ENCODE data around the gene PPP4R3B. TPM values are rescaled to one million over a fixed set of nuclear protein-coding genes. Genes with fewer than 3 reads are reported as not detected.

The PPP4R3B gene
- total and polyA plus RNA-seq, 8 donors: 63.8 to 78.7 (median 74.0) TPM

DNA sequence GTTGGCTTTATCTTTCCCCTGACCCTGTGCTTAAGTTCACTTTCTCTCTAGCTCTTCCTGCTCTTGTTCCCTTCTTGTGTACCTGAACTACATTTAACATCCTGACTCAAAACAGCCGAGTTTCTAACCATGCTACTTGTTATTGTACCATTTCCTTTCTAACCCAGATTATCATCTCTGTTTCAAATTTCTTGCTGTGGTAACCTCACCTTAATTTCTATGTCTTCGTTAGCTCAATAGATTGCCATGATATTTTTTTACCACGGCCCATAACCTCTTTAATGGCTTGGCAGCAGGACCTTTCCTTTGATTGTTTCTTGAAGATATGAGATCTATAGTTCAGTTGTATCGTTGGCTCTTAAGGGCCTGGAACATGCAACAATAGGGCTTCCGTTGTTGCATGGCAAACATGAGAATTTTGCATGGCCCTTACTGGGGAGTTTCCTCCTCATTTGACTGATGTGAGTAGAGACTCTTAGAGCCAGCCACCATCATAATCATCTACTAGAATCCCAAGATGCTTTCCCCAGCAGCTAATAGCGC, 86.8 kb downstream of the PPP4R3B start:
- intact Hi-C loops (cut with DNase I): no loop called here
- no peak overlapping the region for H3K4me3 ChIP-seq
- H3K4me1 ChIP-seq: no peaks in the 10 kb centered on the region
- no peak overlapping the region for H3K27ac ChIP-seq
- TF ChIP-seq, protein P1, sequence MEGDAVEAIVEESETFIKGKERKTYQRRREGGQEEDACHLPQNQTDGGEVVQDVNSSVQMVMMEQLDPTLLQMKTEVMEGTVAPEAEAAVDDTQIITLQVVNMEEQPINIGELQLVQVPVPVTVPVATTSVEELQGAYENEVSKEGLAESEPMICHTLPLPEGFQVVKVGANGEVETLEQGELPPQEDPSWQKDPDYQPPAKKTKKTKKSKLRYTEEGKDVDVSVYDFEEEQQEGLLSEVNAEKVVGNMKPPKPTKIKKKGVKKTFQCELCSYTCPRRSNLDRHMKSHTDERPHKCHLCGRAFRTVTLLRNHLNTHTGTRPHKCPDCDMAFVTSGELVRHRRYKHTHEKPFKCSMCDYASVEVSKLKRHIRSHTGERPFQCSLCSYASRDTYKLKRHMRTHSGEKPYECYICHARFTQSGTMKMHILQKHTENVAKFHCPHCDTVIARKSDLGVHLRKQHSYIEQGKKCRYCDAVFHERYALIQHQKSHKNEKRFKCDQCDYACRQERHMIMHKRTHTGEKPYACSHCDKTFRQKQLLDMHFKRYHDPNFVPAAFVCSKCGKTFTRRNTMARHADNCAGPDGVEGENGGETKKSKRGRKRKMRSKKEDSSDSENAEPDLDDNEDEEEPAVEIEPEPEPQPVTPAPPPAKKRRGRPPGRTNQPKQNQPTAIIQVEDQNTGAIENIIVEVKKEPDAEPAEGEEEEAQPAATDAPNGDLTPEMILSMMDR (IDR thresholded peaks at IDR 0.05): no peak
- H3K27me3 ChIP-seq: no peaks in the 10 kb centered on the region
- ATAC-seq (no peak), DNase-seq (no peak)
- no peaks in the 10 kb centered on the region for H3K9me3 ChIP-seq
- H3K36me3 ChIP-seq: peaks cover 0 to 52% of the 10 kb centered on the region in 2 donors

DNA sequence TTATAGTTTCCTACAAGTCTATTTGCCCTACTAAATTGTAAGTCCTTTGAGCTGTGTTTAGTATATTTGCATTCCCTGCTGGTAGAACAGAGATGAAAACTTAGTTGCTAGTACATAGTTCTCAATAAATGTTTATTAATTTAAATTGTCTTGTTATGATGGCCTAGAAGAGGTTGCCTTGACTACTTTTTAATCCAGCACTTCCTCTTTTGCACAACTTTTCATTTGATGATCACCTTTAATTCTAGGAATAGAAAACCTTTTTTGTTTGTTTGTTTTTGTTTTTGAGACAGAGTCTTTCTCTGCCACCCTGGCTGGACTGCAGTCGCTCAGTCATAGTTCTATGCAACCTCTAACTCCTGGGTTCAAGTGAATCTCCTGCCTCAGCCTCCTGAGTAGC, 91.2 kb downstream of the PPP4R3B start:
- peaks cover 0 to 3% of the 10 kb centered on the region in 2 donors for H3K4me1 ChIP-seq
- H3K4me3 ChIP-seq: no peak overlapping the region
- intact Hi-C loops (cut with DNase I): no loop called here
- no peak overlapping the region for H3K27ac ChIP-seq
- no peak for ATAC-seq
- DNase-seq: no peak
- TF ChIP-seq, protein P1 (IDR thresholded peaks at IDR 0.05): no peak
- no peaks in the 10 kb centered on the region for H3K27me3 ChIP-seq
- peaks cover 0 to 51% of the 10 kb centered on the region in 2 donors for H3K36me3 ChIP-seq
- H3K9me3 ChIP-seq: no peaks in the 10 kb centered on the region

DNA sequence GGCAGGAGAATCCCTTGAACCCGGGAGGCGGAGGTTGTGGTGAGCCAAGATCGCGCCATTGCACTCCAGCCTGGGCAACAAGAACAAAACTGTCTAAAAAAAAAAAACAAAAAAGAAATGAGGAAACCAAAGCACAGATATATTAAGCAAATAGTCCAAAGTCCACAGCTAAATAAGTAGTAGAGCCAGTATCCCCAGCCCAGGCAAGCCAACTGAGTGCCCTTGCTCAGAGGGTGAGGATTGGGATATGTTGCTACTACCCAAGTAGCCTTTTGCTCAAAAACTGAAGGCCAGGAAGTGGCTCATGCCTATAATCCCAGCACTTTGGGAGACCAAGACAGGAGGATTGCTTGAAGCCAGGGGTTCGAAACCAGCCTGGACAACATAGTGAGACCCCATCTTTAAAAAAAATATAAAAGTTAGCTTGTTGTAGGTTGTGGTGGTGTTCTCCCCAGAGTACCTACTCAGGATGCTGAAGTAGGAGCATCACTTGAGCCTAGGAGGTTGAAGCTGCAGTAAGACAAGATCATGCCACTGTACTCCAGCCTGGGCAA, 92.5 kb downstream of the PPP4R3B start:
- H3K27ac ChIP-seq: no peak overlapping the region
- no peak for ATAC-seq
- no peak overlapping the region for H3K4me3 ChIP-seq
- no peak for DNase-seq
- H3K27me3 ChIP-seq: no peaks in the 10 kb centered on the region
- H3K36me3 ChIP-seq: peaks cover 0 to 40% of the 10 kb centered on the region in 2 donors
- H3K4me1 ChIP-seq: peaks cover 0 to 13% of the 10 kb centered on the region in 2 donors
- TF ChIP-seq, protein P1 (IDR thresholded peaks at IDR 0.05): no peak
- intact Hi-C loops (cut with DNase I): no loop called here
- no peaks in the 10 kb centered on the region for H3K9me3 ChIP-seq

DNA sequence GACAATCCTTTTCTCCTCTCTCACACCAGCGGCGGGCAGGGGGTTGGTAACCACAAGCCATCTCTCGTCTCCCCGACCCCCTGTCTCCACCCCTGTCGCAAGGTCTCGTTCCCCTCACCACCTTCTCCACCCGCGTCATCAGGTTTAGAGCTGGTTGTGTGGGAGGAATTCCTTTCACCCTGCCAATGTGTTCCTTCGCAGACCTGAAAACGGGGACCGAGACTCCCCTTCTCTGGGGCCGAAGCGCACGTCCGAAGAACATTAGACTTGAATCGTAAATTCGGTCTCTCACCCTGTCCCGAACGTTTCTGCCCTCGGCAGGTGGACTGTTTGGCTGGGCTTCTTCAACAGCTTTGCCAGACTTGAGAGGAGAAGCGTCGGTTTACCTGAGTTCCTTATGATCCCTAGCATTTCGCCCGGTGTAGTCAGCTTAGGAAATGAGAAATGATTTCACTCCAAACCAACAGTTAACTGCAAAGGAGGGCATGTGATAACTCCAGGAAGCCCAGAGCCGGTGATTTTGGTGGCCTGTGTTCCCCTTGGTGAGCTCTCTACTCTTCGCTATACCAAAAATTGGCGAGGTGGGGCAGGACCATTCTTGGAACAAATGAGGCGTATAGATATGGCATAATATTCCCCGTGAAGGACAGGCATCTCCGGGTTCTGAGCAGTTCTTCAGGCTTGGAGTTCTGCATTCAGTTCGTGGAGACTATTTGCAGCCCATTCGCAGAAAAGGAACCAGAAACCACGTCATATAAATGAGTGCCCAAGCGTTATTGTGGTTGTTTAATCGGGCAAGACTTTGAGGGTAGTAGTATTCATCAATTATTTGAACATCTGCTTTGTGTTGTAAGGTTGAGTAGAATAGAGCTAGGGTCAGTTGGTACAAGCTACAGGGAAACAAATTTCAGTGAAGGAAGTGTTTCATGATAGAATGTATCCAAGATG, 97.2 kb downstream of the PPP4R3B start:
- Histone ChIP-seq H3K4me3 (peak overlapping the region; percentile 74 to 79), H3K36me3 (peaks cover 0 to 11% of the 10 kb centered on the region in 2 donors), H3K27ac (peak overlapping the region; percentile 86 to 89), H3K27me3 (no peaks in the 10 kb centered on the region), H3K4me1 (peaks cover 0 to 19% of the 10 kb centered on the region in 2 donors), H3K9me3 (no peaks in the 10 kb centered on the region)
- intact Hi-C loops (cut with DNase I): no loop called here
- TF ChIP-seq, protein P1 (IDR thresholded peaks at IDR 0.05): no peak
- ATAC-seq: peak; percentile 31
- peak in 3 of 4 donors; percentile 30 to 44 (median 33) for DNase-seq

DNA sequence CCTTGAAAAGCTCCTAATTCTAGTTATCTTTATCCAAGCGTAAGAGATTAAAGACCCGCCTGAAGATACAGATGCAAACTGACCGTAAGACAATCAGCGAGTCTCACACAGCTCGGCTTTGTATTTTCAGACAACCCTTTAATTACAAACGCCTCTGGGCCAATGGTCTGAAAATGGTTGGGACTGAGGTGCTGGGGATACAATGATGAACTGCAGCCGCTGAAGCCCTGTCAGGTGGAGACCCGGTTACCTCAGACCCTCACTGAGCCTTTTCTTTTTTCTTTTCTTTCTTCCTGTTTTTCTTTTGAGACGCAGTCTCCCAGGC, 98.6 kb downstream of the PPP4R3B start:
- intact Hi-C loops (cut with DNase I): no loop called here
- no peaks in the 10 kb centered on the region for H3K9me3 ChIP-seq
- no peaks in the 10 kb centered on the region for H3K36me3 ChIP-seq
- H3K27ac ChIP-seq: peak overlapping the region; percentile 86 to 89
- H3K27me3 ChIP-seq: no peaks in the 10 kb centered on the region
- H3K4me1 ChIP-seq: peaks cover 0 to 19% of the 10 kb centered on the region in 2 donors
- TF ChIP-seq, protein P1 (IDR thresholded peaks at IDR 0.05): no peak
- H3K4me3 ChIP-seq: peak overlapping the region; percentile 74 to 79
- DNase-seq (peak in 1 of 4 donors; percentile 7), ATAC-seq (peak; percentile 2)

All from left lung (tissue), 10 donors.